ENCODE measurements around the gene AKT3. TPM values are rescaled to one million over a fixed set of nuclear protein-coding genes. Genes with fewer than 3 reads are reported as not detected.
"Not testable (repeated sequence)": the region's sequence is repeated elsewhere in the genome, so short reads cannot be mapped to it uniquely, and the experiment has no call there.

AKT3 gene
- polyA plus RNA-seq, 3 donors, result 3.6 to 27.2 (median 8.0) TPM

- WGBS, 3 donors, result 86 to 94% (median 93%) methylated on average over 7 of the region's 7 CpGs
- H3K27ac ChIP-seq (ENCODE audit: low read depth, low read length), result no peak overlapping the region
Observed at GRCh38 chr1:243595527-243596210, 254.4 kb downstream of the AKT3 start.

- WGBS, 3 donors, result 95 to 97% (median 96%) methylated on average over 2 of the region's 2 CpGs
- H3K27ac ChIP-seq (ENCODE audit: low read depth, low read length), result no peak overlapping the region
Observed at GRCh38 chr1:243594455-243594854, 255.6 kb downstream of the AKT3 start.

- 82 to 93% (median 91%) methylated on average over 3 of the region's 3 CpGs for WGBS, 3 donors
- not testable (repeated sequence) for H3K27ac ChIP-seq (ENCODE audit: low read depth, low read length)
Observed at GRCh38 chr1:243589286-243589685, 260.8 kb downstream of the AKT3 start.

GRCh38 chr1:243587823-243588560 lies 262.1 kb downstream of the AKT3 start:
- 69 to 90% (median 88%) methylated on average over 4 of the region's 4 CpGs for WGBS, 3 donors
- no peak overlapping the region for H3K27ac ChIP-seq (ENCODE audit: low read depth, low read length)

GRCh38 chr1:243587285-243587684 lies 262.8 kb downstream of the AKT3 start:
- H3K27ac ChIP-seq (ENCODE audit: low read depth, low read length), result no peak overlapping the region
- 93 to 97% (median 97%) methylated on average over 12 of the region's 12 CpGs for WGBS, 3 donors

- WGBS, 3 donors, result 90 to 95% (median 95%) methylated on average over 1 of the region's 1 CpG
- no peak overlapping the region for H3K27ac ChIP-seq (ENCODE audit: low read depth, low read length)
Observed at GRCh38 chr1:243585982-243586381, 264.1 kb downstream of the AKT3 start.

GRCh38 chr1:243582326-243582725 lies 267.7 kb downstream of the AKT3 start:
- no peak overlapping the region for H3K27ac ChIP-seq (ENCODE audit: low read depth, low read length)
- WGBS, 3 donors, result 84 to 96% (median 91%) methylated on average over 1 of the region's 1 CpG

- 91 to 95% (median 92%) methylated on average over 1 of the region's 1 CpG for WGBS, 3 donors
- H3K27ac ChIP-seq (ENCODE audit: low read depth, low read length), result no peak overlapping the region
Observed at GRCh38 chr1:243580984-243581383, 269.1 kb downstream of the AKT3 start.

GRCh38 chr1:243580072-243580471 lies 270.0 kb downstream of the AKT3 start:
- 61 to 74% (median 72%) methylated on average over 5 of the region's 5 CpGs for WGBS, 3 donors

GRCh38 chr1:243575070-243575469 lies 275.0 kb downstream of the AKT3 start:
- H3K27ac ChIP-seq (ENCODE audit: low read depth, low read length), result no peak overlapping the region
- WGBS, 3 donors, result 92 to 97% (median 97%) methylated on average over 2 of the region's 2 CpGs

More at GRCh38 chr1:243580072-243580471, 270.0 kb downstream of the AKT3 start:
- no peak overlapping the region for H3K27ac ChIP-seq (ENCODE audit: low read depth, low read length)

GRCh38 chr1:243572940-243573339 lies 277.1 kb downstream of the AKT3 start:
- H3K27ac ChIP-seq (ENCODE audit: low read depth, low read length), result no peak overlapping the region
- 72 to 94% (median 92%) methylated on average over 7 of the region's 7 CpGs for WGBS, 3 donors

- H3K27ac ChIP-seq (ENCODE audit: low read depth, low read length), result no peak overlapping the region
- 77 to 91% (median 88%) methylated on average over 4 of the region's 4 CpGs for WGBS, 3 donors
Observed at GRCh38 chr1:243568793-243569192, 281.2 kb downstream of the AKT3 start.

GRCh38 chr1:243564814-243565213 lies 285.2 kb downstream of the AKT3 start:
- no peak overlapping the region for H3K27ac ChIP-seq (ENCODE audit: low read depth, low read length)

- WGBS, 3 donors, result 80 to 97% (median 96%) methylated on average over 4 of the region's 4 CpGs
Observed at GRCh38 chr1:243563732-243564131, 286.3 kb downstream of the AKT3 start.

GRCh38 chr1:243562473-243562872 lies 287.6 kb downstream of the AKT3 start:
- no peak overlapping the region for H3K27ac ChIP-seq (ENCODE audit: low read depth, low read length)
- WGBS, 3 donors, result 81 to 96% (median 88%) methylated on average over 1 of the region's 1 CpG

More at GRCh38 chr1:243563732-243564131, 286.3 kb downstream of the AKT3 start:
- H3K27ac ChIP-seq (ENCODE audit: low read depth, low read length), result no peak overlapping the region

GRCh38 chr1:243561588-243562319 lies 288.3 kb downstream of the AKT3 start:
- H3K27ac ChIP-seq (ENCODE audit: low read depth, low read length), result no peak overlapping the region
- 97 to 99% (median 99%) methylated on average over 2 of the region's 2 CpGs for WGBS, 3 donors

GRCh38 chr1:243559575-243560162 lies 290.4 kb downstream of the AKT3 start:
- no peak overlapping the region for H3K27ac ChIP-seq (ENCODE audit: low read depth, low read length)
- 78 to 88% (median 82%) methylated on average over 7 of the region's 7 CpGs for WGBS, 3 donors

- 78 to 94% (median 88%) methylated on average over 1 of the region's 1 CpG for WGBS, 3 donors
- no peak overlapping the region for H3K27ac ChIP-seq (ENCODE audit: low read depth, low read length)
Observed at GRCh38 chr1:243558576-243558975, 291.5 kb downstream of the AKT3 start.

GRCh38 chr1:243557866-243558265 lies 292.2 kb downstream of the AKT3 start:
- no peak overlapping the region for H3K27ac ChIP-seq (ENCODE audit: low read depth, low read length)

All from adipose tissue (tissue), 3 donors.